Heart left ventricle (tissue), 16 donors: ENCODE measurements around the gene KRT5. TPM values are rescaled to one million over a fixed set of nuclear protein-coding genes. Genes with fewer than 3 reads are reported as not detected.
"Not testable (repeated sequence)": the region's sequence is repeated elsewhere in the genome, so short reads cannot be mapped to it uniquely, and the experiment has no call there.

Experiments used
- ATAC-seq, 4 donors: fragments of 200-7000 bp; cut with Tn5 transposase; one replicate each; pipeline ENCODE4 v1.9.1; 2020 to 2022; ENCODE audit warnings: moderate library complexity in 4 of 4, mild to moderate bottlenecking in 3 of 4, moderate number of reproducible peaks in 1 of 4
- DNase-seq, 5 donors: peaks; one replicate each; pipeline ENCODE4 v3.0.0-alpha.2; 2020
- H3K27ac ChIP-seq, 12 donors: fragments of 200-600 bp; sonication (generic) in 4 of 12; one replicate each; pipeline versions ENCODE4 v1.5.0 to v1.8.0; 2016 to 2022; ENCODE audit warnings: mild to moderate bottlenecking in 2 of 12
- H3K27me3 ChIP-seq, 9 donors: fragments of 200-600 bp; sonication (generic) in 2 of 9; one replicate each; pipeline versions ENCODE4 v1.5.1 to v1.8.0; 2016 to 2022; ENCODE audit warnings: mild to moderate bottlenecking in 3 of 9
- H3K36me3 ChIP-seq, 9 donors: fragments of 200-600 bp; sonication (generic) in 2 of 9; one replicate each; pipeline versions ENCODE4 v1.5.0 to v1.8.0; 2018 to 2022; ENCODE audit warnings: mild to moderate bottlenecking in 2 of 9
- H3K4me1 ChIP-seq, 12 donors: fragments of 200-600 bp; sonication (generic) in 4 of 12; one replicate each; pipeline versions ENCODE4 v1.5.0 to v1.8.0; 2016 to 2022; ENCODE audit warnings: mild to moderate bottlenecking in 3 of 12
- H3K4me3 ChIP-seq, 12 donors: fragments of 200-600 bp; sonication (generic) in 4 of 12; one replicate each; pipeline versions ENCODE4 v1.5.0 to v1.8.0; 2017 to 2022; ENCODE audit warnings: mild to moderate bottlenecking in 9 of 12, moderate library complexity in 4 of 12
- H3K9me3 ChIP-seq, 12 donors: fragments of 200-600 bp; sonication (generic) in 4 of 12; one replicate each; pipeline versions ENCODE4 v1.5.0 to v1.8.0; 2016 to 2022; ENCODE audit warnings: mild to moderate bottlenecking in 1 of 12
- CTCF ChIP-seq, 12 donors: fragments of 200-600 bp; sonication (generic) in 4 of 12; IDR thresholded peaks; one replicate each; pipeline versions ENCODE4 v1.5.0 to v1.8.0; 2018 to 2022; ENCODE audit warnings: antibody characterized with exemption in 12 of 12, mild to moderate bottlenecking in 5 of 12
- POLR2A ChIP-seq, 2 donors: fragments of 450-650 bp; IDR thresholded peaks; one replicate each; pipeline ENCODE4 v1.6.1; 2017; ENCODE audit warnings: antibody characterized with exemption in 2 of 2, mild to moderate bottlenecking in 2 of 2, moderate library complexity in 2 of 2
- WGBS, 4 donors: extraction: QIAGEN DNeasy Blood & Tissue Kit in 2 of 4; methylation state at CpG; one replicate each; pipeline versions ENCODE4 v1.1.5 to v1.1.7; 2013 to 2018; 5-methylcytosine and 5-hydroxymethylcytosine counted together
- intact Hi-C, 10 donors: fragments of 100-400 bp; cut with DNase I; formaldehyde crosslinking; loops; one replicate each; pipeline versions ENCODE4 v1.11.1 to v1.14.2; 2022
- polyA plus RNA-seq, 2 donors: library from polyadenylated mRNA; stranded (reverse); fragments of 200-250 nt; gene quantifications; one replicate each; pipeline ENCODE4 v1.2.3, GENCODE V29; 2013
- total RNA-seq, 9 donors: library from RNA; depleted of rRNA in 2 of 9; stranded (reverse); fragments of >200 nt in 2 of 9; fragmentation: NEBNext Ultra II Directional in 3 of 9; extraction: Animal tissue kit (Norgen Biotek cat#: 25700) in 3 of 9; gene quantifications; one replicate each; pipeline versions ENCODE4 v1.1.0 to v1.2.4, GENCODE V29; 2016 to 2023
- donor health status: ischemic (EF 13 %, LVEDD 7.1; RV severe dilation, severe dysfunction).
- donor health status: healthy with polysubstance abuse.
- donor health status: DM: no; HTN: yes; CAD: no.
- donor health status: DM: no; HTN: no; CAD: no.
- donor health status: ischemic (EF 25% LVEDD 6.9; RV normal size, moderate dysfunction).
- donor health status: ischemic (EF 25% LVEDD 5.7; RV mildly dilated, moderate dysfunction).
- donor health status: healthy.
- donor health status: DM: yes; HTN: yes; CAD: no.
- donor health status: ischemic (EF 35%, LVEDD 5.7; RV mildly dilated, moderate dysfunction).
- donor health status: nonischemic (EF 11% LVEDD 7.7; RV severe dilation, severe dysfunction).
- donor health status: DM: yes; HTN: yes; CAD: no.
- donor health status: PGD.
- donor health status: ischemic (EF 29% LVEDD 5.4; RV normal size, mild dysfunction).
- donor health status: nonischemic (EF 23%, LVEDD 6.1; RV moderate dilation, normal function).

Gene KRT5
- total and polyA plus RNA-seq, 11 donors = 0.40 to 3.4 TPM; not detected in 9

GRCh38 chr12:52488736-52489135, 31.5 kb downstream of the KRT5 start:
- H3K4me3 ChIP-seq = no peak overlapping the region
- TF ChIP-seq POLR2A (IDR thresholded peaks at IDR 0.05) (no peak), CTCF (IDR thresholded peaks at IDR 0.05) (no peak)
- H3K9me3 ChIP-seq = peaks cover 0 to 17% (median 0%) of the 10 kb centered on the region in 12 donors
- no peak overlapping the region for H3K27ac ChIP-seq
- H3K36me3 ChIP-seq = no peaks in the 10 kb centered on the region
- ATAC-seq = no peak
- intact Hi-C loops = no loop called here
- H3K4me1 ChIP-seq = no peaks in the 10 kb centered on the region
- peaks cover 0 to 25% (median 3%) of the 10 kb centered on the region in 9 donors for H3K27me3 ChIP-seq
- DNase-seq = no peak

- H3K4me3 ChIP-seq, ATAC-seq, H3K27ac ChIP-seq, H3K36me3 ChIP-seq, H3K4me1 ChIP-seq, intact Hi-C loops, DNase-seq: not testable (repeated sequence)
- 82 to 85% (median 83%) methylated on average over 12 to 15 of the region's 15 CpGs for WGBS, 4 donors
- Histone ChIP-seq H3K27me3 (peaks cover 0 to 25% (median 3%) of the 10 kb centered on the region in 9 donors), H3K9me3 (peaks cover 0 to 19% (median 0%) of the 10 kb centered on the region in 12 donors)
Observed at GRCh38 chr12:52487744-52488443, 32.3 kb downstream of the KRT5 start.

GRCh38 chr12:52487211-52487610, 33.0 kb downstream of the KRT5 start:
- ATAC-seq = no peak

GRCh38 chr12:52486166-52487105, 33.8 kb downstream of the KRT5 start:
- peaks cover 0 to 19% (median 0%) of the 10 kb centered on the region in 12 donors for H3K9me3 ChIP-seq
- intact Hi-C loops = no loop called here
- 81 to 89% (median 85%) methylated on average over 5 of the region's 5 CpGs for WGBS, 4 donors
- H3K27ac ChIP-seq = no peak overlapping the region
- DNase-seq (no peak), ATAC-seq (no peak)
- H3K36me3 ChIP-seq = no peaks in the 10 kb centered on the region
- peaks cover 0 to 18% (median 3%) of the 10 kb centered on the region in 9 donors for H3K27me3 ChIP-seq
- H3K4me3 ChIP-seq = no peak overlapping the region
- no peak for TF ChIP-seq CTCF (IDR thresholded peaks at IDR 0.05)
- TF ChIP-seq POLR2A (IDR thresholded peaks at IDR 0.05) = no peak
- no peaks in the 10 kb centered on the region for H3K4me1 ChIP-seq

More at GRCh38 chr12:52487211-52487610, 33.0 kb downstream of the KRT5 start:
- no peak for TF ChIP-seq CTCF (IDR thresholded peaks at IDR 0.05)
- no peak for TF ChIP-seq POLR2A (IDR thresholded peaks at IDR 0.05)
- H3K27me3 ChIP-seq = peaks cover 0 to 22% (median 3%) of the 10 kb centered on the region in 9 donors
- DNase-seq = no peak
- no peaks in the 10 kb centered on the region for H3K36me3 ChIP-seq
- H3K4me1 ChIP-seq = no peaks in the 10 kb centered on the region
- 38 to 92% (median 63%) methylated on average over 1 of the region's 1 CpG for WGBS, 4 donors
- no peak overlapping the region for H3K27ac ChIP-seq
- intact Hi-C loops = no loop called here
- no peak overlapping the region for H3K4me3 ChIP-seq
- H3K9me3 ChIP-seq = peaks cover 0 to 19% (median 0%) of the 10 kb centered on the region in 12 donors
